HG03159 (cell line): ENCODE measurements around the gene ACTL8.
"Not testable (repeated sequence)": the region's sequence is repeated elsewhere in the genome, so short reads cannot be mapped to it uniquely, and the experiment has no call there.

Source experiments
- ATAC-seq: cut with Tn5 transposase; IDR thresholded peaks from one replicate; pipeline ENCODE4 v1.9.1; 2021; ENCODE audit warnings: mild to moderate bottlenecking, moderate library complexity; ENCODE audit not compliant: unreplicated experiment

The ACTL8 gene

GRCh38 chr1:17735348-17735747 is 19.8 kb upstream of the ACTL8 start:
- no peak for ATAC-seq

GRCh38 chr1:17735793-17736192 is 19.3 kb upstream of the ACTL8 start:
- ATAC-seq, result no peak

- ATAC-seq, result no peak
Observed at GRCh38 chr1:17736625-17737024, 18.5 kb upstream of the ACTL8 start.

- no peak for ATAC-seq
Observed at GRCh38 chr1:17739050-17739449, 16.1 kb upstream of the ACTL8 start.

GRCh38 chr1:17741052-17741451 is 14.1 kb upstream of the ACTL8 start:
- ATAC-seq, result no peak

GRCh38 chr1:17742583-17742982 is 12.6 kb upstream of the ACTL8 start:
- ATAC-seq, result no peak

- no peak for ATAC-seq
Observed at GRCh38 chr1:17743008-17743647, 12.0 kb upstream of the ACTL8 start.

GRCh38 chr1:17743925-17744324 is 11.2 kb upstream of the ACTL8 start:
- no peak for ATAC-seq

- no peak for ATAC-seq
Observed at GRCh38 chr1:17744666-17745478, 10.3 kb upstream of the ACTL8 start.

GRCh38 chr1:17745479-17745955 is 9.6 kb upstream of the ACTL8 start:
- no peak for ATAC-seq

GRCh38 chr1:17746281-17746680 is 8.9 kb upstream of the ACTL8 start:
- not testable (repeated sequence) for ATAC-seq

GRCh38 chr1:17746920-17747319 is 8.2 kb upstream of the ACTL8 start:
- no peak for ATAC-seq

- no peak for ATAC-seq
Observed at GRCh38 chr1:17750333-17750732, 4.8 kb upstream of the ACTL8 start.

GRCh38 chr1:17752356-17752755 is 2.8 kb upstream of the ACTL8 start:
- ATAC-seq, result no peak

GRCh38 chr1:17757426-17757825 is 2.3 kb downstream of the ACTL8 start:
- no peak for ATAC-seq

GRCh38 chr1:17759114-17759513 is 4.0 kb downstream of the ACTL8 start:
- ATAC-seq, result no peak

GRCh38 chr1:17762313-17762712 is 7.2 kb downstream of the ACTL8 start:
- no peak for ATAC-seq

- no peak for ATAC-seq
Observed at GRCh38 chr1:17763417-17763816, 8.3 kb downstream of the ACTL8 start.

GRCh38 chr1:17763995-17764394 is 8.9 kb downstream of the ACTL8 start:
- ATAC-seq, result no peak

GRCh38 chr1:17764591-17764990 is 9.5 kb downstream of the ACTL8 start:
- no peak for ATAC-seq

- ATAC-seq, result no peak
Observed at GRCh38 chr1:17765444-17766411, 10.6 kb downstream of the ACTL8 start.
